B cell (primary cell): Measurements from ENCODE around the gene ZNF277. TPM values are rescaled to one million over a fixed set of nuclear protein-coding genes. Genes with fewer than 3 reads are reported as not detected.

Source experiments
- ATAC-seq: fragments of 200-7000 bp; cut with Tn5 transposase; one replicate; pipeline ENCODE4 v1.10.0; 2021; ENCODE audit warnings: low read depth, mild to moderate bottlenecking, moderate number of reproducible peaks, moderate library complexity
- CTCF ChIA-PET: fragments of 350-600 bp; sonication (Branson Sonifier 250); formaldehyde crosslinking; loops from one replicate; lab custom pipeline; 2021; ENCODE audit warnings: antibody characterized with exemption, inconsistent platforms; lab: Charles Lee
- POLR2A ChIA-PET: fragments of 350-600 bp; sonication (Branson Sonifier 250); formaldehyde crosslinking; loops from one replicate; lab custom pipeline; 2021; ENCODE audit warnings: antibody characterized with exemption; lab: Charles Lee
- DNase-seq: peaks from one replicate; pipeline ENCODE4 v3.0.0; 2013
- H2AFZ ChIP-seq: 2 replicates; pipeline ENCODE4 v1.6.1; 2012; ENCODE audit warnings: mild to moderate bottlenecking, low read depth, low read length; ENCODE audit not compliant: insufficient read depth, poor library complexity, severe bottlenecking
- H3K27ac ChIP-seq, 2 donors: 1 replicate in 1 of 2; 2 replicates in 1 of 2; pipeline ENCODE4 v1.5.1; 2012 to 2013; ENCODE audit warnings: low read length in 2 of 2, mild to moderate bottlenecking in 2 of 2, moderate library complexity in 1 of 2
- H3K27me3 ChIP-seq, 4 experiments: fragments of 200-600 bp in 1 of 4; sonication (generic) in 1 of 4; replicated peaks in 1 of 4; 1 replicate in 2 of 4; 2 replicates in 2 of 4; pipeline versions ENCODE4 v1.6.1 to v1.7.0; 2013 to 2016; ENCODE audit warnings: low read length in 3 of 4, mild to moderate bottlenecking in 2 of 4, mixed read lengths in 1 of 4, moderate library complexity in 1 of 4; ENCODE audit not compliant: insufficient read depth in 4 of 4, control insufficient read depth in 3 of 4; ENCODE audit errors: control extremely low read depth in 1 of 4
- H3K36me3 ChIP-seq, 2 experiments: replicated peaks in 1 of 2; 1 replicate in 1 of 2; 2 replicates in 1 of 2; pipeline versions ENCODE4 v1.6.1 to v1.7.1; 2013; ENCODE audit warnings: low read length in 1 of 2; ENCODE audit not compliant: insufficient read depth in 2 of 2, control insufficient read depth in 1 of 2; ENCODE audit errors: control extremely low read depth in 1 of 2, extremely low read depth in 1 of 2
- H3K4me1 ChIP-seq, 2 donors: fragments of 200-600 bp in 1 of 2; sonication (generic) in 1 of 2; 1 replicate in 1 of 2; 2 replicates in 1 of 2; pipeline versions ENCODE4 v1.5.1 to v1.6.1; 2013 to 2017; ENCODE audit warnings: low read length in 2 of 2; ENCODE audit not compliant: control insufficient read depth in 2 of 2, insufficient read depth in 2 of 2
- H3K4me2 ChIP-seq: replicated peaks from 2 replicates; pipeline ENCODE3; 2012; ENCODE audit warnings: mild to moderate bottlenecking, low read depth, low read length; ENCODE audit not compliant: poor library complexity, severe bottlenecking
- H3K4me3 ChIP-seq, 5 experiments: fragments of 200-600 bp in 1 of 5; sonication (generic) in 1 of 5; 1 replicate in 3 of 5; 2 replicates in 2 of 5; pipeline versions ENCODE4 v1.5.1 to v1.7.0; 2011 to 2016; ENCODE audit warnings: low read length in 4 of 5, mild to moderate bottlenecking in 4 of 5, low read depth in 2 of 5, control low read depth in 1 of 5, moderate library complexity in 1 of 5; ENCODE audit not compliant: insufficient read depth in 1 of 5; ENCODE audit errors: control extremely low read depth in 1 of 5, extremely low read depth in 1 of 5
- H3K79me2 ChIP-seq: fragments of 200-600 bp; sonication (generic); one replicate; pipeline ENCODE4 v1.6.0; 2016; ENCODE audit warnings: low read length; ENCODE audit not compliant: control insufficient read depth, insufficient read depth
- H3K9ac ChIP-seq: fragments of 200-600 bp; sonication (generic); 2 replicates; pipeline ENCODE4 v1.6.1; 2017; ENCODE audit warnings: mild to moderate bottlenecking, low read length, moderate library complexity
- H3K9me3 ChIP-seq, 3 donors: one replicate each; pipeline versions ENCODE4 v1.6.1 to v1.7.1; 2013; ENCODE audit warnings: low read length in 2 of 3; ENCODE audit not compliant: control insufficient read depth in 2 of 3, insufficient read depth in 1 of 3; ENCODE audit errors: control extremely low read depth in 1 of 3
- H4K20me1 ChIP-seq: 2 replicates; pipeline ENCODE4 v1.6.0; 2012; ENCODE audit warnings: mild to moderate bottlenecking, low read length; ENCODE audit not compliant: insufficient read depth, control insufficient read depth, poor library complexity, severe bottlenecking
- H3K27ac Mint-ChIP-seq: one replicate; pipeline ENCODE4 v1.8.0; 2021; ENCODE audit warnings: mixed read lengths
- H3K27me3 Mint-ChIP-seq: one replicate; pipeline ENCODE4 v1.8.0; 2021; ENCODE audit warnings: mixed read lengths
- H3K4me1 Mint-ChIP-seq: one replicate; pipeline ENCODE4 v1.8.0; 2021; ENCODE audit warnings: mixed read lengths
- H3K4me3 Mint-ChIP-seq: one replicate; pipeline ENCODE4 v1.8.0; 2021; ENCODE audit warnings: mixed read lengths
- H3K9me3 Mint-ChIP-seq: one replicate; pipeline ENCODE4 v1.8.0; 2022; ENCODE audit warnings: mixed read lengths; ENCODE audit not compliant: insufficient read depth
- CTCF ChIP-seq: fragments of 200-600 bp; IDR thresholded peaks from one replicate; pipeline ENCODE4 v1.8.0; 2022; ENCODE audit warnings: antibody characterized with exemption, mild to moderate bottlenecking
- EZH2 ChIP-seq: IDR thresholded peaks from 2 replicates; pipeline ENCODE4 v1.6.1; 2012; ENCODE audit warnings: borderline replicate concordance, low read depth, mild to moderate bottlenecking, moderate library complexity, low read length; ENCODE audit not compliant: insufficient read depth, poor library complexity, severe bottlenecking
- WGBS: methylation state at CpG from one replicate; pipeline ENCODE4 v1.1.5; 2013; ENCODE audit warnings: missing lambda C conversion rate; ENCODE audit not compliant: insufficient coverage; 5-methylcytosine and 5-hydroxymethylcytosine counted together
- intact Hi-C: fragments of 100-400 bp; cut with micrococcal nuclease; formaldehyde crosslinking; loops from one replicate; pipeline ENCODE4 v1.10.0; 2022
- polyA plus RNA-seq: library from polyadenylated mRNA; depleted of rRNA; stranded (reverse); fragments of >200 nt; gene quantifications from 2 replicates; pipeline ENCODE4 v1.2.3, GENCODE V29; 2012
- total RNA-seq, 2 donors: library from RNA; stranded (reverse); fragments of 120-200 nt in 1 of 2; gene quantifications; 1 replicate in 1 of 2; 2 replicates in 1 of 2; pipeline versions ENCODE4 v1.2.3 to v1.2.4, GENCODE V29; 2013 to 2022

ZNF277 gene
- total and polyA plus RNA-seq, 2 donors (not counting 1 experiment from before 2014, with no cell fraction given), result 9.5 to 18.6 TPM

GRCh38 chr7:112266141-112266540 lies 59.6 kb downstream of the ZNF277 start:
- Histone ChIP-seq H3K36me3 (no peaks in the 10 kb centered on the region), H2AFZ (no peak overlapping the region), H3K9me3 (no peaks in the 10 kb centered on the region), H3K27ac (no peak overlapping the region), H3K27me3 (no peaks in the 10 kb centered on the region), H3K79me2 (peaks cover 11% of the 10 kb centered on the region), H3K9ac (no peak overlapping the region), H3K4me3 (no peak overlapping the region), H3K4me1 (peaks cover 0 to 5% of the 10 kb centered on the region in 2 donors), H4K20me1 (peaks cover 5% of the 10 kb centered on the region), H3K4me2 (no peak overlapping the region)
- ATAC-seq (no peak), DNase-seq (no peak)
- Mint-ChIP-seq H3K27me3 (no peaks in the 10 kb centered on the region), H3K27ac (no peak overlapping the region), H3K9me3 (no peaks in the 10 kb centered on the region), H3K4me3 (no peak overlapping the region), H3K4me1 (peaks cover 26% of the 10 kb centered on the region)
- TF ChIP-seq EZH2 (no peak), CTCF (no peak)
- WGBS, result 80% methylated on average over 1 of the region's 3 CpGs
- ChIA-PET CTCF (no interaction called here), POLR2A (no interaction called here)
- intact Hi-C loops, result no loop called here

- no peak for DNase-seq
- Histone ChIP-seq H4K20me1 (peaks cover 5% of the 10 kb centered on the region), H3K36me3 (no peaks in the 10 kb centered on the region), H3K4me2 (no peak overlapping the region), H3K4me3 (no peak overlapping the region), H3K27ac (no peak overlapping the region), H3K9ac (no peak overlapping the region), H2AFZ (no peak overlapping the region), H3K27me3 (no peaks in the 10 kb centered on the region), H3K79me2 (peaks cover 11% of the 10 kb centered on the region), H3K9me3 (no peaks in the 10 kb centered on the region), H3K4me1 (peaks cover 0 to 5% of the 10 kb centered on the region in 2 donors)
- intact Hi-C loops, result no loop called here
- Mint-ChIP-seq H3K4me3 (no peak overlapping the region), H3K4me1 (peaks cover 26% of the 10 kb centered on the region), H3K27ac (no peak overlapping the region), H3K27me3 (no peaks in the 10 kb centered on the region), H3K9me3 (no peaks in the 10 kb centered on the region)
- ATAC-seq, result no peak
- WGBS, result no CpG with 5 or more reads among the region's 5 CpGs
- ChIA-PET CTCF (no interaction called here), POLR2A (no interaction called here)
- TF ChIP-seq CTCF (no peak), EZH2 (no peak)
Observed at GRCh38 chr7:112266595-112267270, 60.2 kb downstream of the ZNF277 start.
